Karpas-422 (cell line): ENCODE results near the gene TRPC4AP. TPM values are rescaled to one million over a fixed set of nuclear protein-coding genes. Genes with fewer than 3 reads are reported as not detected.

Experiments used
- DNase-seq: peaks from one replicate; pipeline ENCODE4 v3.0.0-alpha.2; 2015
- H2AFZ ChIP-seq: fragments of 200-600 bp; sonication (generic); 2 replicates; pipeline ENCODE4 v1.6.1; 2014; ENCODE audit warnings: antibody characterized with exemption, low read length, mixed read lengths
- H3K27ac ChIP-seq: fragments of 200-600 bp; sonication (generic); 2 replicates; pipeline ENCODE4 v1.5.1; 2014; ENCODE audit warnings: mild to moderate bottlenecking, low read length, moderate library complexity
- H3K27me3 ChIP-seq: fragments of 200-600 bp; sonication (generic); 2 replicates; pipeline ENCODE4 v1.6.1; 2014; ENCODE audit warnings: low read length, mixed read lengths
- H3K36me3 ChIP-seq: fragments of 200-600 bp; sonication (generic); 2 replicates; pipeline ENCODE4 v1.6.1; 2014; ENCODE audit warnings: low read length, mixed read lengths; ENCODE audit not compliant: insufficient read depth
- H3K4me1 ChIP-seq: fragments of 200-600 bp; sonication (generic); 2 replicates; pipeline ENCODE4 v1.6.1; 2014; ENCODE audit warnings: mild to moderate bottlenecking, low read length, mixed read lengths
- H3K4me2 ChIP-seq: fragments of 200-600 bp; sonication (generic); 2 replicates; pipeline ENCODE4 v1.6.1; 2014; ENCODE audit warnings: low read length, low read depth, mild to moderate bottlenecking; ENCODE audit not compliant: poor library complexity, severe bottlenecking
- H3K4me3 ChIP-seq: fragments of 200-600 bp; sonication (generic); 2 replicates; pipeline ENCODE4 v1.5.1; 2014; ENCODE audit warnings: mild to moderate bottlenecking, antibody characterized with exemption, low read length, mixed read lengths
- H3K79me2 ChIP-seq: fragments of 200-600 bp; sonication (generic); 2 replicates; pipeline ENCODE4 v1.6.1; 2014; ENCODE audit warnings: mild to moderate bottlenecking, low read length, mixed read lengths
- H3K9ac ChIP-seq: fragments of 200-600 bp; sonication (generic); 2 replicates; pipeline ENCODE4 v1.6.0; 2014; ENCODE audit warnings: low read length
- H3K9me2 ChIP-seq: fragments of 200-600 bp; sonication (generic), shearing (Covaris generic); replicated peaks from 2 replicates; pipeline ENCODE4 v1.6.0; 2014; ENCODE audit warnings: mild to moderate bottlenecking, low read length, moderate library complexity; ENCODE audit not compliant: insufficient read depth
- H3K9me3 ChIP-seq: fragments of 300-700, 200-600 bp; sonication (generic); 2 replicates; pipeline ENCODE4 v1.6.1; 2014; ENCODE audit warnings: low read length, mixed read lengths
- H4K20me1 ChIP-seq: fragments of 200-600 bp; sonication (generic); 2 replicates; pipeline ENCODE4 v1.6.1; 2014; ENCODE audit warnings: mild to moderate bottlenecking, antibody characterized with exemption, low read length, low read depth; ENCODE audit not compliant: insufficient read depth
- total RNA-seq: library from RNA; depleted of rRNA; stranded (reverse); fragments of >200 nt; shearing (Covaris generic); gene quantifications from 2 replicates; pipeline ENCODE4 v1.2.3, GENCODE V29; 2014; ENCODE audit warnings: low replicate concordance

The TRPC4AP gene
- total RNA-seq, 1 experiment from 2014 or later = 30.3 TPM

- H3K79me2 ChIP-seq = no peaks in the 10 kb centered on the region
- H3K4me1 ChIP-seq = peaks cover 7% of the 10 kb centered on the region
- H3K27ac ChIP-seq = no peak overlapping the region
- H4K20me1 ChIP-seq = no peaks in the 10 kb centered on the region
- H3K9me2 ChIP-seq = no peaks in the 10 kb centered on the region
- H3K4me2 ChIP-seq = no peak overlapping the region
- H3K9ac ChIP-seq = no peak overlapping the region
- no peaks in the 10 kb centered on the region for H3K9me3 ChIP-seq
- H2AFZ ChIP-seq = no peak overlapping the region
- no peak overlapping the region for H3K4me3 ChIP-seq
- H3K36me3 ChIP-seq = no peaks in the 10 kb centered on the region
- no peak for DNase-seq
- no peaks in the 10 kb centered on the region for H3K27me3 ChIP-seq
Measured at GRCh38 chr20:34986311-34987287, 106.0 kb downstream of the TRPC4AP start.

DNA sequence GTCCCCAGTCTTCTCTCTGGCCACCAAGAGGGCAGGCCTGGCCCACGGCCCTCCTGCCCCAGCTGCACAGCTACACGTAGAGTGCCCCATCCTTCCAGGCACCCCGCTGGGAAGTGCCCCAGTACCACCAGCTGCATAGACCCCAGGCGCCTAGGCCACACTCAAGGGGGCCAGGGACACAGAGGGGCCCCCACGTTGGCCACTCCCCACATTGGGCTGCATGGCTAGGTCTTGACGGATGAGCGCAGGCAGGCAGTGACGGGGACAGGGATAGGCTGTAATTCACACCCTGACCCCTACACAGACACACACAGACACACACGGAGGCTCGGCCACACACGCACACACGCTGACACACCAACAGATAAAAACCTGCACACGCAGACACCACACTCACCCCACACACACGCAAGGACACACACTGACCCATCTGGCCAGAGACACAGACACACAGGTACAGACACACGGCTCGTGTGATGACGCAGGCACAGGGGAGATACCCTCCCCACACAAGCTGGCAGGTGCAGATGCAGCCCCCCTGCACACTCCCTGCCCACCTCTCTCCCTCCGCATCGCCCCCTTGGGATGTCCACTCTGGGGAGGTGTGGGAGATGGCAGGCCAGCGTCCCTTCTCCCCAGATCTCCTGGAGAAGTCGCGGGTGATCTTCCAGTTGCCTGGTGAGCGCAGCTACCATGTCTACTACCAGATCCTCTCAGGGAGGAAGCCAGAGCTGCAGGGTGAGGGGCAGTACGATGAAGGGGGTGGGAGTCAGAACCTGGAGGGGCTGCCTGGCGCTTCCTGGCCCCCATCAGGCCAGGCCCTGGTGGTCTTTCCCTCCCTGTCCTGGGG is 106.9 kb downstream of the TRPC4AP start:
- H3K4me3 ChIP-seq = no peak overlapping the region
- no peak overlapping the region for H2AFZ ChIP-seq
- no peak overlapping the region for H3K4me2 ChIP-seq
- H3K36me3 ChIP-seq = no peaks in the 10 kb centered on the region
- no peaks in the 10 kb centered on the region for H3K9me3 ChIP-seq
- H3K9me2 ChIP-seq = no peaks in the 10 kb centered on the region
- H4K20me1 ChIP-seq = no peaks in the 10 kb centered on the region
- H3K27me3 ChIP-seq = no peaks in the 10 kb centered on the region
- H3K9ac ChIP-seq = no peak overlapping the region
- no peaks in the 10 kb centered on the region for H3K79me2 ChIP-seq
- no peak for DNase-seq
- H3K27ac ChIP-seq = no peak overlapping the region
- H3K4me1 ChIP-seq = peaks cover 7% of the 10 kb centered on the region

DNA sequence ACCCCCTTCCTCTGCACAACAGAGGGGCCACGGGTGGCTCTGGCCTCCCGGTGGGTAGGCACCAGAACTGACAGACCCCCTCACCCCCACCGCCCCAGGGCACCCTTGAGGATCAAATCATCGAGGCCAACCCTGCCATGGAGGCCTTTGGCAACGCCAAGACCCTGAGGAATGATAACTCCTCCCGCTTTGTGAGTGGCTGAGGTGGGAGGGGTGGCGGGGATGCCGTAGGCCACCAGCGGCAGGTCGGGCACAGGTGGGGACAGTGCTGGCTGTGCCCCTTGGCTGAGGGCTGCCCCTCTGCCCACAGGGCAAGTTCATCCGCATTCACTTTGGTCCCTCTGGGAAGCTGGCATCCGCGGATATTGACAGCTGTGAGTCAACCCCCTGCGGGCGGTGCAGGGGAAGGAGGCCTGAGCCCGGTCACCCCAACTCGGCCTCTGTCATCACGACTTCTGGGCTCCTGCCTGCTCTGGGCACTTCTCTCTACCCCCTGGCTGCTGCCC is 107.8 kb downstream of the TRPC4AP start:
- peaks cover 7% of the 10 kb centered on the region for H3K4me1 ChIP-seq
- no peaks in the 10 kb centered on the region for H3K9me3 ChIP-seq
- H3K27me3 ChIP-seq = no peaks in the 10 kb centered on the region
- H3K79me2 ChIP-seq = no peaks in the 10 kb centered on the region
- H3K36me3 ChIP-seq = no peaks in the 10 kb centered on the region
- no peaks in the 10 kb centered on the region for H3K9me2 ChIP-seq
- H4K20me1 ChIP-seq = no peaks in the 10 kb centered on the region
- H3K4me3 ChIP-seq = no peak overlapping the region
- H2AFZ ChIP-seq = no peak overlapping the region
- no peak overlapping the region for H3K27ac ChIP-seq
- DNase-seq = no peak
- no peak overlapping the region for H3K9ac ChIP-seq
- no peak overlapping the region for H3K4me2 ChIP-seq

- Histone ChIP-seq H2AFZ (no peak overlapping the region), H3K4me3 (no peak overlapping the region), H3K79me2 (no peaks in the 10 kb centered on the region), H3K9me3 (no peaks in the 10 kb centered on the region), H3K9ac (no peak overlapping the region), H3K9me2 (no peaks in the 10 kb centered on the region), H3K27ac (no peak overlapping the region), H4K20me1 (no peaks in the 10 kb centered on the region), H3K27me3 (no peaks in the 10 kb centered on the region), H3K4me1 (peaks cover 7% of the 10 kb centered on the region), H3K36me3 (no peaks in the 10 kb centered on the region), H3K4me2 (no peak overlapping the region)
- DNase-seq = no peak
Measured at GRCh38 chr20:34983995-34984735, 108.4 kb downstream of the TRPC4AP start.

DNA sequence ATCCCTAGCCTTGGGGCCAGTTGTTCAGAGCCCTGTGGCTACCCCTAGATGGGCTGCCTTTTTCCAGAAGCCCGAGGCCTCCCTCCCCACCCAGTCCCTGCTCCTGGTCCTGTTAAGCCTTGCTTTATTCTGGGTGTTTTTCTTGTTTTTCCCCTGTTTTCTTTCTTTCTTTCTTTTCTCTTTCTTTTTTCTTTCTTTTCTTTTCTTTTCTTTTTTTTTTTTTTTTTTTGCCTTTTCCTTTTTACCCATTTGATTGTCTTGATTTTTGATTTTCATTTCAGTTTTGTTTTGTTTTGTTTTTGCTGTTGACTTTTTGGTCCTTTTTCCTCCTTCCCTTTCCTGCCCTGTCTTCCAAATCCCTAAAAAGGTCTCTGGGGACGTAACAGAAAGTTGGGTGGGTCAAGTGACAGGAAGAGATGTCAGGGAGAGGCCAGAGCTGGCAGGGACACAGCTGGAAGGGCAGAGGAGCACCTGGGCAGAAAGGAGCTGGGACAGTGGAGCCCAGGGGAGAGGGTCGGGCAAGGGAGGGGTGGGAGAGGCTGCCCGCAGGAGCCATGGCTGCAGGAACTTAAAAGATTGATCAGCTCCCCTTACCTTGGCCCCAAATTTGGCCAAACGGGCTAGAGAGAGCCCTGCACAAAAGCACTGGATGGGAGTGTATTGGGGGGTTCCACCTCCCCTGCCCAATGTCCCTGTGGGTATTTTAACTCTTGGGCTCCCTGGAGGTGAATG is 109.4 kb downstream of the TRPC4AP start:
- Histone ChIP-seq H3K27me3 (no peaks in the 10 kb centered on the region), H4K20me1 (no peaks in the 10 kb centered on the region), H3K9me2 (no peaks in the 10 kb centered on the region), H3K36me3 (no peaks in the 10 kb centered on the region), H3K79me2 (no peaks in the 10 kb centered on the region), H3K9ac (no peak overlapping the region), H3K4me1 (peaks cover 8% of the 10 kb centered on the region), H3K9me3 (no peaks in the 10 kb centered on the region), H2AFZ (no peak overlapping the region), H3K4me3 (no peak overlapping the region), H3K27ac (no peak overlapping the region), H3K4me2 (no peak overlapping the region)
- DNase-seq = no peak

GRCh38 chr20:34982270-34983088 is 110.1 kb downstream of the TRPC4AP start:
- H3K9me2 ChIP-seq = no peaks in the 10 kb centered on the region
- no peaks in the 10 kb centered on the region for H3K36me3 ChIP-seq
- H3K79me2 ChIP-seq = no peaks in the 10 kb centered on the region
- H4K20me1 ChIP-seq = no peaks in the 10 kb centered on the region
- H3K4me1 ChIP-seq = peaks cover 14% of the 10 kb centered on the region
- no peak overlapping the region for H3K4me3 ChIP-seq
- no peaks in the 10 kb centered on the region for H3K9me3 ChIP-seq
- no peaks in the 10 kb centered on the region for H3K27me3 ChIP-seq
- H3K9ac ChIP-seq = no peak overlapping the region
- no peak overlapping the region for H3K4me2 ChIP-seq
- no peak for DNase-seq
- H3K27ac ChIP-seq = no peak overlapping the region
- no peak overlapping the region for H2AFZ ChIP-seq
